ENCODE results near the gene TMEM132D.

GRCh38 chr12:129848876-129849275 is 54.9 kb downstream of the TMEM132D start:
- no peak for TF ChIP-seq CTCF (IDR thresholded peaks at IDR 0.05; ENCODE audit: poor library complexity)
- TF ChIP-seq EZH2 (IDR thresholded peaks at IDR 0.05; ENCODE audit: borderline replicate concordance): no peak
- TF ChIP-seq EZH2phosphoT487 (IDR thresholded peaks at IDR 0.05; ENCODE audit: low read depth, severe bottlenecking, unreplicated experiment): no peak
